Breast epithelium (tissue), 4 donors: ENCODE measurements around the gene MAP4. TPM values are rescaled to one million over a fixed set of nuclear protein-coding genes. Genes with fewer than 3 reads are reported as not detected.

Source experiments
- DNase-seq, 2 donors: peaks; one replicate each; pipeline ENCODE4 v3.0.0-alpha.2; 2019; ENCODE audit warnings: low spot score in 2 of 2
- H3K27ac ChIP-seq, 2 donors: fragments of 200-600 bp; sonication (generic) in 1 of 2; one replicate each; pipeline ENCODE4 v1.5.1; 2016 to 2019; ENCODE audit warnings: mild to moderate bottlenecking in 1 of 2
- H3K27me3 ChIP-seq, 2 donors: fragments of 200-600 bp; sonication (generic) in 1 of 2; one replicate each; pipeline versions ENCODE4 v1.5.1 to v1.6.0; 2017 to 2019; ENCODE audit warnings: control low read depth in 1 of 2, mild to moderate bottlenecking in 1 of 2
- H3K36me3 ChIP-seq: fragments of 200-600 bp; one replicate; pipeline ENCODE4 v1.5.1; 2019
- H3K4me1 ChIP-seq, 2 donors: fragments of 200-600 bp; sonication (generic); one replicate each; pipeline ENCODE4 v1.5.1; 2016 to 2019; ENCODE audit warnings: control low read depth in 1 of 2
- H3K4me3 ChIP-seq, 3 donors: fragments of 200-600 bp; sonication (generic); 1 replicate in 2 of 3; 2 replicates in 1 of 3; pipeline ENCODE4 v1.5.1; 2016 to 2019; ENCODE audit warnings: mild to moderate bottlenecking in 3 of 3, moderate library complexity in 2 of 3
- H3K9me3 ChIP-seq, 2 donors: fragments of 200-600 bp; sonication (generic) in 1 of 2; one replicate each; pipeline ENCODE4 v1.5.1; 2016 to 2019; ENCODE audit warnings: control low read depth in 1 of 2
- POLR2A ChIP-seq: fragments of 450-650 bp; IDR thresholded peaks from one replicate; pipeline ENCODE4 v1.6.1; 2016; ENCODE audit warnings: antibody characterized with exemption, mild to moderate bottlenecking, moderate library complexity
- POLR2AphosphoS5 ChIP-seq, 3 donors: sonication (generic); formaldehyde crosslinking; IDR thresholded peaks; one replicate each; pipeline ENCODE4 v1.6.1; 2017; ENCODE audit warnings: antibody characterized with exemption in 3 of 3
- intact Hi-C: fragments of 100-400 bp; cut with DNase I; formaldehyde crosslinking; loops from one replicate; pipeline ENCODE4 v1.15.1; 2023; ENCODE audit warnings: low total_unique reads
- total RNA-seq, 3 donors: library from RNA; depleted of rRNA; stranded (reverse); fragments of >200 nt; gene quantifications; one replicate each; pipeline ENCODE4 v1.1.0, GENCODE V29; 2016
- TF ChIP-seq, protein P1 (sequence below), 3 donors: fragments of 450-650 bp; IDR thresholded peaks; one replicate each; pipeline ENCODE4 v1.5.1; 2016 to 2017; ENCODE audit warnings: antibody characterized with exemption in 3 of 3, mild to moderate bottlenecking in 3 of 3, moderate library complexity in 3 of 3

The MAP4 gene
- total RNA-seq, 3 donors from 2014 or later = 72.0 to 167 (median 99.0) TPM

GRCh38 chr3:48001991-48002390, 14.2 kb downstream of the MAP4 start:
- H3K4me1 ChIP-seq = no peaks in the 10 kb centered on the region

DNA sequence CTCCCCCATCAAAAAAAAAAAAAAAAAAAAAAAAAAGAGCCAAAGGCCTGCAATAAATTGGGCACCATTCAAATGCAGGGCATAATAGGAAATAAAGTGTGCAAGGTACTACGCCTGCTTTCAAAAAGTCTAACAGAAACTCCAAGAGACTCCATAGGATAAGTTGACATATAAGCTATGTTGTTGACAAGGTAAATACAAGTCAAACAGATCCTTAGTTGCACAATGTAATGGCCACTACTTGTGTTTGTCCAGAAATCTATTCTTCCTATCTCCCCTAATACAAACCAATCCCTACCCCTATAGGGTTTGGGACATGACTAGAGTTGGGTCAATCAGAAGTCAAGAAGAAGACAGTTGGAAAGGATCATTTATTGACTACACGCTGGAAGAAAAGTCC, 16.0 kb downstream of the MAP4 start:
- H3K27ac ChIP-seq = no peak overlapping the region
- no peak for DNase-seq
- no peaks in the 10 kb centered on the region for H3K9me3 ChIP-seq
- TF ChIP-seq POLR2A = no peak
- no peaks in the 10 kb centered on the region for H3K4me1 ChIP-seq
- intact Hi-C loops = loop anchor here (10.0 kb wide), 1 partner anchor 1865 kb away; the partner anchor contains the start of gene CAMKV
- no peaks in the 10 kb centered on the region for H3K27me3 ChIP-seq
- no peak overlapping the region for H3K4me3 ChIP-seq
- H3K36me3 ChIP-seq = no peaks in the 10 kb centered on the region

More at GRCh38 chr3:48001991-48002390, 14.2 kb downstream of the MAP4 start:
- Histone ChIP-seq H3K9me3 (no peaks in the 10 kb centered on the region), H3K36me3 (no peaks in the 10 kb centered on the region), H3K27ac (no peak overlapping the region), H3K27me3 (no peaks in the 10 kb centered on the region), H3K4me3 (no peak overlapping the region)
- TF ChIP-seq, protein P1, sequence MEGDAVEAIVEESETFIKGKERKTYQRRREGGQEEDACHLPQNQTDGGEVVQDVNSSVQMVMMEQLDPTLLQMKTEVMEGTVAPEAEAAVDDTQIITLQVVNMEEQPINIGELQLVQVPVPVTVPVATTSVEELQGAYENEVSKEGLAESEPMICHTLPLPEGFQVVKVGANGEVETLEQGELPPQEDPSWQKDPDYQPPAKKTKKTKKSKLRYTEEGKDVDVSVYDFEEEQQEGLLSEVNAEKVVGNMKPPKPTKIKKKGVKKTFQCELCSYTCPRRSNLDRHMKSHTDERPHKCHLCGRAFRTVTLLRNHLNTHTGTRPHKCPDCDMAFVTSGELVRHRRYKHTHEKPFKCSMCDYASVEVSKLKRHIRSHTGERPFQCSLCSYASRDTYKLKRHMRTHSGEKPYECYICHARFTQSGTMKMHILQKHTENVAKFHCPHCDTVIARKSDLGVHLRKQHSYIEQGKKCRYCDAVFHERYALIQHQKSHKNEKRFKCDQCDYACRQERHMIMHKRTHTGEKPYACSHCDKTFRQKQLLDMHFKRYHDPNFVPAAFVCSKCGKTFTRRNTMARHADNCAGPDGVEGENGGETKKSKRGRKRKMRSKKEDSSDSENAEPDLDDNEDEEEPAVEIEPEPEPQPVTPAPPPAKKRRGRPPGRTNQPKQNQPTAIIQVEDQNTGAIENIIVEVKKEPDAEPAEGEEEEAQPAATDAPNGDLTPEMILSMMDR (IDR thresholded peaks at IDR 0.05) = no peak
- TF ChIP-seq POLR2A = no peak
- no peak for TF ChIP-seq POLR2AphosphoS5 (IDR thresholded peaks at IDR 0.05)
- intact Hi-C loops = loop anchor here (10.0 kb wide), 1 partner anchor 1863 kb away; the partner anchor contains the start of gene CAMKV
- DNase-seq = no peak

DNA sequence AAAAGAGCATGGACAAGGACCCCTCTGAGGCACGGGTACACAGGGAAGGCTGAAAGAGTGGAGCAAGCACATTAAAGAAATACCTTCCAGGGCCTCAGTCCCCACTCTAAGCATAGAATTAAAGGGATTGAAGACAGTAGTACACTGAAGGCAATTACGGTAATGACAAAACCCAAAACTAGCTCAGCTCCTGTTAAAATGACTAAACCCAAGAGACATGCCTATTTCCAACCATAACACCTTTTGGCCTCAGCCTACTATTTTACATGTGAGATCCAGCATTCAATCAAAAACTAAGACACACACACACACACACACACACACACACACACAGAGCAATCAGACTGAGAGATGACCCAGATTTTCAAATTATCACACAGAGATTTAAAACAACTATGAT, 19.8 kb downstream of the MAP4 start:
- TF ChIP-seq POLR2A = no peak
- TF ChIP-seq POLR2AphosphoS5 (IDR thresholded peaks at IDR 0.05) = no peak
- TF ChIP-seq, protein P1 (IDR thresholded peaks at IDR 0.05) = no peak
- Histone ChIP-seq H3K27ac (no peak overlapping the region), H3K4me1 (no peaks in the 10 kb centered on the region), H3K9me3 (no peaks in the 10 kb centered on the region), H3K4me3 (no peak overlapping the region), H3K36me3 (no peaks in the 10 kb centered on the region), H3K27me3 (no peaks in the 10 kb centered on the region)
- intact Hi-C loops = no loop called here
- DNase-seq = no peak

- no peak overlapping the region for H3K27ac ChIP-seq
- H3K4me1 ChIP-seq = no peaks in the 10 kb centered on the region
- intact Hi-C loops = no loop called here
- no peaks in the 10 kb centered on the region for H3K27me3 ChIP-seq
- TF ChIP-seq POLR2AphosphoS5 (IDR thresholded peaks at IDR 0.05) (no peak), POLR2A (no peak)
- TF ChIP-seq, protein P1 (IDR thresholded peaks at IDR 0.05) = no peak
- H3K36me3 ChIP-seq = no peaks in the 10 kb centered on the region
- no peak for DNase-seq
- no peaks in the 10 kb centered on the region for H3K9me3 ChIP-seq
- no peak overlapping the region for H3K4me3 ChIP-seq
These were observed 22.0 kb downstream of the MAP4 start for GRCh38 chr3:47994180-47994579.

- no peak overlapping the region for H3K27ac ChIP-seq
- no peaks in the 10 kb centered on the region for H3K27me3 ChIP-seq
- no peaks in the 10 kb centered on the region for H3K36me3 ChIP-seq
- no peaks in the 10 kb centered on the region for H3K4me1 ChIP-seq
- no peak for DNase-seq
- H3K4me3 ChIP-seq = no peak overlapping the region
- TF ChIP-seq POLR2A (no peak), POLR2AphosphoS5 (IDR thresholded peaks at IDR 0.05) (no peak)
- TF ChIP-seq, protein P1 (IDR thresholded peaks at IDR 0.05) = no peak
- intact Hi-C loops = no loop called here
- H3K9me3 ChIP-seq = no peaks in the 10 kb centered on the region
These were observed 24.9 kb downstream of the MAP4 start for GRCh38 chr3:47991341-47991740.

DNA sequence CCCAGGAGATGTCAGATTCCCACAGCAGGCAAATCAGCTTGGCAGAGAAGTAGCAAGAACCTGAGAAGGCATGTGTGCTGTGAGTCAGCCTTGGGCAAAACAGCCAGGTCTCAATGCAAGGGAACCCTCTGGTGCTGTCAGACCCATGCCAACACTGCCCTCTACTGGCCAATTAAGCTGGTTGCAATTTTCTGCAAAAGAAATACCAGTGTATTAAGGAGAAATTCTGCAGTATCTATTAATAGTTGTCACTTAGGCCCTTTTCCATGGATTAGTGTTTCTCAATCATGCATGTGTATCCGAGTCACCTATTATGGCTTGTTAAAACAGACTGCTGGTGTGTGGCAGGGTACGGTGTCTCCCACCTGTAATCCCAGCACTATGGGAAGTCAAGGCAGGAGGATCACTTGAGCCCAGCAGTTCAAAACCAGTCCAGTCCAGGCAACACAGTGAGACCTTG, 26.2 kb downstream of the MAP4 start:
- intact Hi-C loops = no loop called here
- DNase-seq = peak; percentile 69 to 74
- Histone ChIP-seq H3K4me3 (no peak overlapping the region), H3K36me3 (no peaks in the 10 kb centered on the region), H3K27me3 (no peaks in the 10 kb centered on the region), H3K4me1 (no peaks in the 10 kb centered on the region), H3K9me3 (no peaks in the 10 kb centered on the region), H3K27ac (no peak overlapping the region)
- TF ChIP-seq POLR2A = no peak
- TF ChIP-seq, protein P1 (IDR thresholded peaks at IDR 0.05) = peak; percentile 82 to 95 (median 90)
- TF ChIP-seq POLR2AphosphoS5 (IDR thresholded peaks at IDR 0.05) = peak in 1 of 3 donors; percentile 14
